NCI-H1694 (cell line): Measurements from ENCODE around the gene ANKRD11.

Experiments used
- DNase-seq: peaks from one replicate; lab custom pipeline; 2025; lab: John Stamatoyannopoulos, UW

The ANKRD11 gene

DNA sequence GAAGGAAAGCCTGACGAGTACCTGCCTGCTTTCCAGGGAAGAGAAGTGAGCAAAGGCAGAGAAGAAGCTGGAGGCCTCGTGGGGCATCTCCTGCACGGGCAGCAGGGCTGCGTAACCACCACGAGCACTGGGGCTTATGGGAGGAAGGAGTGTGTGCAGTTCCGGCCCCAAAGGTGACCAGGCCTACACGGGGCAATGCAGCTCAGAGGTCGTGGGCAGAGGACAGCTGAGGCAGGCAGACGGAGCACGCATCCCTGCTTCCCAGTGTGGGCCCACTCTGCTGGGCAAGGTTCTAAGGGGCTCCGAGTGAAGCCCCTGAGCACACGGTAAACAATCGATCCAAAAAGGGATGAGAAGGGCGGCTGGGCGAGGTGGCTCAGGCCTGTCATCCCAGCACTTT lies 109.7 kb downstream of the ANKRD11 start:
- DNase-seq = no peak

DNA sequence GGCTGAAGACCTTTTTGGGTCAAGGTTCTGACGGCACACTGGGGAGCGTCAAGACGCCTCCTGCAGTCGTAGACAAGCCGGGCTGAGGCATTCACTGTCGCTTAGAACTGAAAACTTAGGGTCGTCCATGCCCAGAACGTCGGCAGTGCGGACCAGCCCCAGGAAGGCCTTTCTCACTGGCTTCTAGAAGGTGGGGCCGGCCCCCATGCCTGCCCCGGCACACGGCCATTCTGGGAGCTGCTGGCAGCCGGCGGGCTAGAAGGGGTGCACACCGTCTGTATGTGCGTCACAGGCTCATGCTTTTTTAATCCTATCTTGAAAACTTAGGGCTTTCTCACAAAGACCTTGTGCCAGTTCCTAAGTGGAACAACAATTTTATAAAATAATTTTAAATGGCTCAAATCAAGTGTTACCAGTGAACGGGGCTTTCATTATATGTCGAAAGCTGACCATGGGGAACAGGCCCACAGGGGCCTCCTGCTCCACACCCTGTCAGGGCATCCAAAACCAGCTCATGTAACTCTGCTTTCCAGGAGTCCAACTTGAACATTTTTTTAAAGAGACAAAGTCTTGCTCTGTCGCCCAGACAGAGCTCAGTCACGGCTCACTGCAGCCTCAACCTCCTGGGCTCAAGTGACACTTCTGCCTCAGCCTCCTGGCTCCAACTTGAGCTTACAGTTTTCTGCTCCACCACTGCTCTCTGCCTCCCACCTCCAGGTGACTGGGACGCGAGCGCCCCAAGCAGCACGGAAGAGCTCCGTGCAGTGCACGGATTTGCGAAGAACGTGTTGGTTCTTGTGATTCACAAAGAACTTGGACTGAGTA lies 111.2 kb downstream of the ANKRD11 start:
- no peak for DNase-seq

DNA sequence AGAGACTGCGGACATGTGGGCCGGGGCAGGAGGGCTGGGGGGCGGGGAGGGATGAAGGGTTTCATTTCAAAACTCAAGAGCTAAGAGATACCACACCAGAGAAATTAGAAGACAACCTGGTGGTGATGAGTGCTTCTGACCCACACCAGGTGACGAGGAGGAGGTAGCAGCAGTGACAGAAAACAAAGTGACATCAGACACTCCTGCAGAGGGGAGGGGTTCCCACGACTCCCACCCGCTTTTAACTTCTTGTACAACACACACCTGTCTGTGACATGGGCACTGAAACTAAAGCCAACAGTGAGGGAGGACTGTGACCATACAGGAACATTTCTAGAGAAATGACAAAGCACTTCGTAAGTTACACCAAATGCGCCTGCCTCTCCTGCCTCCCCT lies 112.9 kb downstream of the ANKRD11 start:
- no peak for DNase-seq

DNA sequence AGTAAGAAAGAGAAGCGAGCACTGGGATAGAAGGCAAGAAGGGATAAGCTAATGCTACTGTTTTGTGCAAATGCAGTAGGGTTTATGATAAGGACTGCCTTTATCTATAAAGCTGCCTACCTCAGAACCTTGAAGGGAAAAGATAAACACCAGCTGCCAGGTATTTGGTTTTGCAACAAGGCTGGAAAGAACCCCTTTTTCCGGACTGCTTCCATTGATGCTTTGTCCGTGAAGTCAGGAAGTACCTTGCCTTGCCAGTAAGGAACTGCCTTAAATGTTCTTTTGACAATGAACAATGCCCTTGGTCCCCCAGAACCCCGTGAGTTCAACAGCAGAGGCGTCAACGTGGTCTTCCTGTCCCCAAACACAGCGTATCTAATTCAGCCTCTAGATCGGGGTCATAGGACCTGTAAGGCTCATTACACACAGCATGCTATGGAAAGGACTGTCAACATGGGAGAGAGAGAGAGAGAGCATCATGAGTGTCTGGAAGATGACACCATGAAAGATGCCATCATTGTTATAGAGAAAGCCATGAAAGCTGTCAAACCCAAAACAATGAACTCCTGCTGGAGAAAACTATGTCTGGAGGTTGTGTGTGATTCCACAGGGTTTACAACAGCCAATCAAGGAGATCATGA lies 113.4 kb downstream of the ANKRD11 start:
- no peak for DNase-seq

DNA sequence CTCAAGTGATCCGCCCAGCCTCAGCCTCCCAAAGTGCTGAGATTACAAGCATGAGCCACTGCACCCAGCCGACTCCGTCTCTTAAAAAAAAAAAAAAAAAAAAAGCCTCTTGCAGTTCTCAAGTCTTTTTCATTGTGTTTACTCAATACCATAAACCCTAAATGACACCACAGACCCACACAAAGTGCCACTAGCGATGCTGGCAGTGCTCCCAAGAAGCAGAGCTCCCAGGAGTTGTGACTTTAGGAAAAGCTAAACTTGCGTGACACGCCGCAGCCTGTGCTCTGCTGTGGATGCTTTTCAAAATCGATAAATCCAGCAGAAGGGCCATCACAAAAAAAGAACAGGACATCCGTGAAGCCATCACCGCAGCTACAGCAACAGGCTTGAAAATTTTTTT lies 114.7 kb downstream of the ANKRD11 start:
- no peak for DNase-seq

DNA sequence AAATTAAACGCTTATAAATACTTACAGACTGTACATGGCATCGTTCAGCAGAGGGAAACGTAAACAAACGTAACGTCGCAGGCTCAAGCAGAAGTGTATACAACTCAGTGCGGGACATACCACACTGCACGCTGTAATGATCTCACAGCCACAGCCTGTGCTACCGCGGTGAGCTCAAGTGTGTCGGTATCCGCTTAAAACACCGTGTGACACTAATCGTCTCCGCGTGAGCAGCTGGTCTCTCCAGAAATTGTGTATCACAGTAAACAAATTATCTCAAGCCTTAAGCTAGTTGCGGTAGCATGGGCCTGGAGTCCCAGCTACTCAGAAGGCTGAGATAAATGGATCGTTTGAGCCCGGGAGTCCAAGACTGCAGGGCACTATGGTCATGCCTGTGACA lies 115.3 kb downstream of the ANKRD11 start:
- no peak for DNase-seq

DNA sequence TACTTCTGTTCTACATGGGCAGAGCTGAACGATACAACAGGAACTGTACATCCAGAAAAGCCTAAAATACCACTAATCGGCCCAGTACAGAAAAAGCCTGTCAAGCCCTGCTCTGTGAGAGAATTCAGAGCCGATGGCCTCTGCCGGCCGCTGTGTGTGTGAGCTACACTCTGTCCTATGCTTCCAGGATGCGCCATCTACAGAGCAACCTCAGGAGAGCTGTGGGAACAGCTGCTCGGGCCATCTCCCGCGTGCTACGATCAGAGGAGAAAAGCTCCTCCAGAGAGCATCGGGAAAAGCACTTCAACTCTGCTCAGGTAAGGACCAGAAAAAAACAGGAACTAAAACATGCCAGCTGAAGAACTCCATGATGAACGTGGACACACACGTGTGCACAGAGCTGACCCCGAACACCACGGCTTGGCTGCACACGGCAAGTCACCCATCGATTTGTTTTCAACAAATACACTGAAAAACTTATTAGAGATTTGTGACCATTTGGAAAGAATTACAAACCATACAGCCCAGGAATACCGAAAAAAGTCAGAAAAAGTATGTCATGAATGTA lies 115.9 kb downstream of the ANKRD11 start:
- DNase-seq = peak; percentile 52

DNA sequence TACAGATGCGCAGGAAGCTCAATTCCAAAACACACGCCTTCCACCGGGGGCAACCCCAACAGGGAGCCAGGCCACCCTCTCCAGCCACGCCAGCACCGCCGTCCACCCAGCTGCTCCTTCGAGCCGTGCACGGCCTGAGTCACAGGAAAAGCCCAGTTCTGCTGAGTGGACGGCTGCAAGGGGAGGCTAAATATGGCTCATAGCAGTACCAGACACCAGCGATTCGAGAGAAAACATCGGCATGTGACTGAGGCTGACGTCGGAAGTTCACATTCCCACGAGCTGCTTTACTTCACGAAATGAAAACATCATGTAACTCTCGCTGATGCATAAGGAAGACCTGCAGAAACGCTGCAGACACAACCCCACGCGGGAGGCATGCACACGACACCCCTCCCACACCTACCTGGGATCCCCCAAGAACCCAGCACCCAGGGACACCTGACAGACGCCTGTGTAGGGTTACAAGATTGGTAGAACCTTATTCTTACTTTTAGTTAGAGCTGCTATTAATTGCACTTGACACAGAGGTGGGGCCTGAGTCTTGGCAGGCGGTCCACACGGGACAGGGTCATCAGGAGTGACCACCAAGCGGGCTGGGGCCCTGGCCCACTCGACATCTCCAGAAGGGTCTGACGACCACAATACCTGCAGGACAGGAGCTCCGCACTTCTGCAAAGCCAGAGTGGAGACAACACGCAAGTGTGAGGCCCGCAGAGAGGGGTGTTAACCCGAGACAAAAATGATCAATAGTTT lies 116.8 kb downstream of the ANKRD11 start:
- no peak for DNase-seq

DNA sequence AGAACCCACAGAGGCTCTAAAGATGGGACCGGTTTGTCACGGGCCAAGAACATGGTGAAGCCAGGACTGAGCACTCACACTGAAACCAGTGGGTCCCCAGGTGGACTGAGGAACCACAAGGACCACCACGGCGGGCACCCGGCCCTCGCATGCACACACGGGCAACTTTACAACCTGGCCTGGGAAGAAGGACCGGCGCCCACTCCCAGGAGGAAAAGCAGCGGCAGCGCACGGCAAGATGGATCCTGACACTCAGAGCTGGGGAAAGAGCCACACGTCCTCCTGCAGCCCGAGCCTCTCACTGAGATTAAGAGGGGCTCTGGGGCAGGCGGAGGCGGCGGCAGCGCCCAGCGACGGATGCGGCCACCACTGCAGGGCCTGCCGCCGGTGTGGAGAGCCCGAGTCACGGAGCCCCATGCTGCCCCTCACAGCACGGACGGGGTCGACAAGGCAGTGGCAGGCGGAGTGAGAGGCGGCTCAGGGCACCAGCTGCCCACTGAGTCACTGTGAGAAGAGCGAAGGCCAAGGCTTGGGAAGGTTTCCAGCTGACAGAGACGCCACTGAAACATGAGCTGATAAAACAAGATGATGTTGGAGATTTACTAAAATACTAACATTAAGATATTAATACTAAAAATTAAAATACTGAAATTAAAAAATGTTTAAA lies 118.3 kb downstream of the ANKRD11 start:
- no peak for DNase-seq

DNA sequence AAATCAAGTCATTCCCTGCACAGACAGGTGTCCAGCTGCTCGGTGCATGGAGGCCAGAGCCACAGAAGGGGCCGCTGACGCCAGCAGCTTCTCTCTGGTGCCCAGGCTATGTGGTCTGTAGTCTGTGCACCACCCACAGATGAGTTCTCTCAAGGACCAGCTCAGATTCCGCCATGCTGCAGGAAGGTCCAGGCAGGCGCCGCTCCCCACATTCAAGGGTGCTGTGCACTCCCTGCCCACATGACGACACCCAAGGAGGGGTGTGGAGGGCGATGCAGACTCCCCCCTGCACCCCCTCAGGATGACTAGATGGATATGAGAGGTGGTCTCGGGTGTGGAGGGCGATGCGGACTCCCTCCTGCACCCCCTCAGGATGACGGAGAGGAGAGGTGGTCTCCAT lies 119.0 kb downstream of the ANKRD11 start:
- DNase-seq = no peak

DNA sequence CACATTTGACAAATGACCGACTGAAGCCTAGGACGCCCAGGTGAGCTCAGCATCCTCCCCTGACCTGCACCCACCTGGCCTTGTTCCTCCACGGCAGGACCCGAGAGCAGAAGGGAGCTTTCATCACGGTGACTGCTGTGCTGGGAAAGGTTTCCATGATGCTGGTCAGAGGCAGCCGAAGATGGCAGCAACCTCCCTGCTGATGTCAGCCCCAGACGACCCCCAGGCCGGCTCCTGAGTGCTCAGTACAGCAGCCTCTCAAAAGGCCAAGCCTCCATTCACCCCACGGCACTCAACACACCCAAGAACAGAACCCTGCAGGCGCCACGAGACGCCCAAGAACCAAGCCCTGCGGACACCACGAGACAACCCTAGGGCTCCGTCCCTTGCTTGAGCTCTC lies 119.8 kb downstream of the ANKRD11 start:
- DNase-seq = no peak

DNA sequence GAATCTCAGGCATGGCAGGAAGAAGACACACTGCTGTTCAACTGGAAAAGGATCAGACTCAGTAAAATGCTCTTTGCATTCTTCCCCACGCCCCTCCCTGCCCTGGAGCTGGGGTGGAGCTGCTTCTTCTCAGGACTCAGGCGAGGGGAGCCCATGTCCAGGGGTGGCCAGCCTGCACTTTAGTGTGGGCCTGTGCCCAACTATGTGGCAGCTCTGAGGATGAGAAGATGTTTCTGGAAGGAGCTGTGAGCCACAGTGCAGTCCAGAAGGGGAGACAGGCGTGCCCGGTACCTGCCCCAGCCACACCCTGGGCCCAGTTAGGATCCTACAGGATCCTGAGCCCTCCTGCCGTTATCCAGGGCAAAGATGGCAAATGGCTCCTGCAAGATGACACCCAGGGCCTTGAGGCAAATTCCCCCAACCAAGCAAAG lies 120.3 kb downstream of the ANKRD11 start:
- DNase-seq = no peak

DNA sequence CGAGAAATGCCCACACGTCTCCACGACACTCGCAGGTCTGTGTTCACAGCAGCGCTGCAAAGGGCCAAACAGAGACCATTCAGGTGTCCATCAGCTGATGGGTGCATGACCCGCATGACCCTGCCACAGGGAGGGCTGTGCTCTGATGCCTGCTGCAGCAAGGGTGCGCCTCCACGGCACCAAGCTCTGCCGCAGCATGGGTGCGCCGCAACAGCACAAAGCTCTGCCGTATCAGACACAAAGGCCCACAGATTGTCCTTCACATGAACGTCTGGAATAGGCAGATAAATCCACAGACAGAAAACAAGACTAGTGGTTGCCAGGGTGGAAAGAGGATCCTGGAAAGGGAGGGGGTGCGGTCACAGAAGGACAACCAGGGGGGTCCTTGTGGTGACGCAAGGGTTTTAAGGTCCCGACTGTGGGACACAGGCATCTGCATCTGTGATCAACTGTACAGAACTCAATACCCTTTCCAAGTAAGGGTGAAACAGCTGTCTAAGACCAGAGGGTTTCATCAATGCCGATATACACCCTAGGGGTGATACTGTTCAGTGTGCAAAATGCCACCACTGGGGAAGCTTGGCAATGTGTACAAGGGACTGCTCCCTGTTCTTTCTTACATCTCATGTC lies 121.0 kb downstream of the ANKRD11 start:
- DNase-seq = no peak

DNA sequence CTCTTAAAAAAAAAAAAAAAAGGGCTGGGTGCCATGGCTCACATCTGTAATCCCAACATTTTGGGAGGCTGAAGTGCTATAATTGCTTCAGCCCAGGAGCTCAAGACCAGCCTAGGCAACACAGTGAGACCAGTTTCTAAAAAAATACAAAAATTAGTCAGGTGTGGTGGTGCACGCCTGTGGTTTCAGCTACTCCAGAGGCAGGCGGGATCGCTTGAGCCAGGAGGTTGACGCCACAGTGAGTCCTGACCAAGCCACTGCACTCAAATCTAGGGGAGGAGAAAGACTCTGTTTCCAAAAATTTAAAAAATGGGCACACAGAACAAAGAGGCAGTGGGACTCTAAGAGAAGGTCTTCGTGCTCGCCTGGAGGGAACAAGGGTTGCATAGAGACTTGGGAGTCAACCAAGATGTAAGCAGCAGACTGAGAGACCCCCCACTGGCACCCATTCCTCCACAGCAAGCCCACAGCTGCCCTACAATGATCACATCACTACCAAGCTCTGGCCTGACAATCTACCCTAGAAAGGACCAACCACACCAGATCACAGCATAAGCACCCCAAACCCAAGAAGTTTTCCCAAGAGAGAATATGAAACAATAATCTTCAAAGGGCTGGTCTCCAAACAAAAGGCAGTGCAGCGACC lies 121.6 kb downstream of the ANKRD11 start:
- DNase-seq = no peak

DNA sequence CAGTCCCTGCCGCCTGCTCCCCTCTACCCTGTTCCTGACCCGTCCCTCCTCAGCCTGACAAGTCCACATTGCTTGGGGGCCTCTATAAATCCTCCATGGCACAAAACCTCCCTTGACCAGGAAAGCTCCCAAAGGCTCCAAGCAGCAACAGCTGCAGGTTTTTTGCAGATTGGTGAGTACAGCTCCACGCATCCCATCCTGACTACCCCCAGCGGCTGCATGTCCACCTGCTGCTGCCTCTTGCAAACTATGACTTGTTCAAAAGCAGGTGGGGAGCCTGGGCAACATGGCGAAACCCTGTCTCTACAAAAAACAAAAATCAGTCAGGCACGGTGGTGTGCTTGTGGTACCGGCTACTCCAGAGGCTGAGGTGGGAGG lies 122.8 kb downstream of the ANKRD11 start:
- no peak for DNase-seq

DNA sequence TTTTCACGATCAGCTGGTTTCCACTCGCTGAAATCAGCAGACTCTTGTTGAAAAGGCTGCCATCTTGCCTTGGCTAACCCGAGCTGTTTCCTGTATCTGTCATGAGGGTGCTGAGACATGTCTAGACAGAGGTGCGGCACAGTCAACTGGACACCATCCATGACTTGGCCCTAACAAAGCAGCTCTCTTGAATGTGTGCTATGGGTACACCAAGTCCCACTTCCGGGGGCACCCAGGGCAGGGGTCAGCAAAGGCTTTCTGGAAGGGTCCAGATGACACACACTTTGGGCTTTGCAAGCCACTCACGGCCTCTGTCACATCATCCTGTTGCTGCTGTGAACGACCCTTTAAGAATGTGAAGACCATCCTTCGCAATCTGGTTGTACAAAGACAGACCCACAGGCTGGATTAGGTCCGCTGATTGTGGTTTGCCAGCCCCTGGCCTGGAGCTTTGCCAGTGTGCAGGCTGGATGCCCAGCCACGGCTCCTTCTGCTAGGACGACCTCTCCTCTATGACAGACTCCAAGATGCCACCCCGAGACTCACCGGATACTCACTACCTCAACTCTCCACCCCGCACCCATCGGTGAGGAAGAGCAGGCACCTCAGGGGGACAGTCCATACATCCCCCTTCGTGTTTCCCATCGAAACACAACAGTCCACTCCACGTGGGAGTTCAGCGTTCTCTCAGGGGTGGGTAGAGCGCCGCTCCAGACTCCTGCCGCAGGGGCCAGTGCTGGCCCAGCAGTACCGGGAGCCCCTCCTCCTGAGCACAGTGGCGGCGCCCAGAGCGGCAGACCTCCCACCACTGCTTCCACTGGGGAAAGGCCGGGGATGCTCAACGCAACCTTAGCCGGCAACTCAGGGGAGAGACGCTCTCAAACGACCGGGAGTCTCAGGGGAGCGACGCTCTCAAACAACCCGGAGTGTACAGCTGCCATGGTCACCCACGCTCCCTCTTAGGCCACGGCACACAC lies 123.5 kb downstream of the ANKRD11 start:
- DNase-seq = no peak

DNA sequence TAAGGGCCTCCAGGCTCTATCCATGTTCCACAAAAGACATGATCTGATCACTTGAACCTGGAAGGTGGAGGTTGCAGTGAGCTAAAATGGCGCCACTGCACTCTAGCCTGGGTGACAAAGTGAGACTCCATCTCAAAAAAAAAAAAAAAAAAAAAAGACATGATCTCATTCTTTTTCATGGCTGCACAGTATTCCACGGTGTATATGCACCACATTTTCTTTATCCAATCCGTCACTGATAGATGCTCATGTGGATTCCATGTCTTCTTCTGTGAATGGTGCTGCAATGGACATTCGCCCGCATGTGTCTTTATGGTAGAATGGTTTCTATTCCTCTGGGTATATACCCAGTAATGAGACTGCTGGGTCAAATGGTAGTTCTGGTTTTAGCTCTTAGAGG lies 124.4 kb downstream of the ANKRD11 start:
- no peak for DNase-seq

DNA sequence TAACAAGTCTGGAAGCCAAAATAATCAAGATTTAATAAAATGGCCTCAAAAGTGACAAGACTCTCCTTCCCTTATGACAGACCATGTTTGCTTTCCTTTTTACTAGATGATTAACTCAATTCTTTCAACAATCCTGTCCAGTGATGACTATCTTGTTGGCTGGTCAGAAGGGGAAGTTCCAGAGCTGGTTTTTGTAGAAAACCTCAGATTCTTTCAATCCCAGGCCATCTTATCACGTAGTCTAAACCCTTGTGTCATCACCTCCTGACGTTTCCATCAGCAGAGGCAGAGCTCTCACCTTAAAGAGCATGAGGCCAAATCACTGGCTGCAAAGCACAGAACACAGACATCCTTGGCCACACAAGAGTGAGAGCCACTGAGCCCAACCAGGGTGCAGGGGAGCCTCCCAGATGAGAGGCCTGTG lies 125.3 kb downstream of the ANKRD11 start:
- DNase-seq = no peak

DNA sequence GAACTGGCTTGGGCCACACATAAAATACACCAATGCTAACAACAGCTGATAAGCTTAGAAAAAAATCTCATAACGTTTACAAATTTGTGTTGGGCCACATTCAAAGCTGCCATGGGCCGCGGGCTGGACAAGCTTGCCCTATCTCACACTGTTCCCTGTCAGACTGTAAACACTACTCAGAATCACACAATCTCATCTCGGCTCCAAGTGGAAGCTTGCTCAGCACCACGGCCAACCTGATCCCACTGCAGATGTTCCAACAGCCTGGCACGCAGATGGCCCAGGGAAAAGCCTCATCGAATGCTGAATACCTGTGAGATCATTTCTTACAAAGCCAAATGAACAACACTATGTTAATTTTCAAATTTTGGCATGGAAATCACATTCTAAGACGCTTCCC lies 125.8 kb downstream of the ANKRD11 start:
- peak; percentile 69 for DNase-seq
